ENCODE results near the gene FBXO33.

The FBXO33 gene

GRCh38 chr14:39393289-39393688 lies 38.9 kb downstream of the FBXO33 start:
- no peak overlapping the region for H3K9ac ChIP-seq (ENCODE audit: low read length)
- no peak for DNase-seq (ENCODE audit: low read depth)
- no peak overlapping the region for H3K4me3 ChIP-seq (ENCODE audit: low read length)
- H3K27me3 ChIP-seq (replicated peaks; ENCODE audit: control insufficient read depth, insufficient read depth, low read length), result no peaks in the 10 kb centered on the region
- H3K4me1 ChIP-seq (ENCODE audit: control insufficient read depth, insufficient read depth, low read length), result peaks cover 6% of the 10 kb centered on the region
- no peaks in the 10 kb centered on the region for H3K9me3 ChIP-seq (ENCODE audit: control insufficient read depth, low read length)
- H3K36me3 ChIP-seq (ENCODE audit: control insufficient read depth, insufficient read depth, low read length, severe bottlenecking), result peaks cover 29% of the 10 kb centered on the region

GRCh38 chr14:39384177-39384576 lies 48.1 kb downstream of the FBXO33 start:
- no peak overlapping the region for H3K9ac ChIP-seq (ENCODE audit: low read length)
- H3K4me3 ChIP-seq (ENCODE audit: low read length), result no peak overlapping the region
- DNase-seq (ENCODE audit: low read depth), result no peak
- H3K4me1 ChIP-seq (ENCODE audit: control insufficient read depth, insufficient read depth, low read length), result peaks cover 4% of the 10 kb centered on the region
- H3K9me3 ChIP-seq (ENCODE audit: control insufficient read depth, low read length), result no peaks in the 10 kb centered on the region
- H3K27me3 ChIP-seq (replicated peaks; ENCODE audit: control insufficient read depth, insufficient read depth, low read length), result no peaks in the 10 kb centered on the region
- peaks cover 2% of the 10 kb centered on the region for H3K36me3 ChIP-seq (ENCODE audit: control insufficient read depth, insufficient read depth, low read length, severe bottlenecking)

GRCh38 chr14:39383741-39384140 lies 48.5 kb downstream of the FBXO33 start:
- H3K4me3 ChIP-seq (ENCODE audit: low read length), result no peak overlapping the region
- peaks cover 2% of the 10 kb centered on the region for H3K36me3 ChIP-seq (ENCODE audit: control insufficient read depth, insufficient read depth, low read length, severe bottlenecking)
- no peaks in the 10 kb centered on the region for H3K27me3 ChIP-seq (replicated peaks; ENCODE audit: control insufficient read depth, insufficient read depth, low read length)
- H3K9ac ChIP-seq (ENCODE audit: low read length), result no peak overlapping the region
- no peaks in the 10 kb centered on the region for H3K9me3 ChIP-seq (ENCODE audit: control insufficient read depth, low read length)
- peaks cover 9% of the 10 kb centered on the region for H3K4me1 ChIP-seq (ENCODE audit: control insufficient read depth, insufficient read depth, low read length)
- no peak for DNase-seq (ENCODE audit: low read depth)

GRCh38 chr14:39383026-39383660 lies 49.1 kb downstream of the FBXO33 start:
- no peaks in the 10 kb centered on the region for H3K27me3 ChIP-seq (replicated peaks; ENCODE audit: control insufficient read depth, insufficient read depth, low read length)
- peaks cover 2% of the 10 kb centered on the region for H3K36me3 ChIP-seq (ENCODE audit: control insufficient read depth, insufficient read depth, low read length, severe bottlenecking)
- peaks cover 15% of the 10 kb centered on the region for H3K4me1 ChIP-seq (ENCODE audit: control insufficient read depth, insufficient read depth, low read length)
- no peak for DNase-seq (ENCODE audit: low read depth)
- no peak overlapping the region for H3K9ac ChIP-seq (ENCODE audit: low read length)
- no peaks in the 10 kb centered on the region for H3K9me3 ChIP-seq (ENCODE audit: control insufficient read depth, low read length)
- H3K4me3 ChIP-seq (ENCODE audit: low read length), result no peak overlapping the region

- H3K27me3 ChIP-seq (replicated peaks; ENCODE audit: control insufficient read depth, insufficient read depth, low read length), result no peaks in the 10 kb centered on the region
- DNase-seq (ENCODE audit: low read depth), result no peak
- H3K4me3 ChIP-seq (ENCODE audit: low read length), result no peak overlapping the region
- H3K9ac ChIP-seq (ENCODE audit: low read length), result no peak overlapping the region
- peaks cover 21% of the 10 kb centered on the region for H3K4me1 ChIP-seq (ENCODE audit: control insufficient read depth, insufficient read depth, low read length)
- H3K9me3 ChIP-seq (ENCODE audit: control insufficient read depth, low read length), result no peaks in the 10 kb centered on the region
- H3K36me3 ChIP-seq (ENCODE audit: control insufficient read depth, insufficient read depth, low read length, severe bottlenecking), result peaks cover 2% of the 10 kb centered on the region
Observed at GRCh38 chr14:39382463-39382862, 49.8 kb downstream of the FBXO33 start.

GRCh38 chr14:39381366-39381765 lies 50.9 kb downstream of the FBXO33 start:
- H3K27me3 ChIP-seq (replicated peaks; ENCODE audit: control insufficient read depth, insufficient read depth, low read length), result no peaks in the 10 kb centered on the region

GRCh38 chr14:39376667-39377403 lies 55.4 kb downstream of the FBXO33 start:
- H3K36me3 ChIP-seq (ENCODE audit: control insufficient read depth, insufficient read depth, low read length, severe bottlenecking), result no peaks in the 10 kb centered on the region
- peaks cover 56% of the 10 kb centered on the region for H3K4me1 ChIP-seq (ENCODE audit: control insufficient read depth, insufficient read depth, low read length)
- H3K27me3 ChIP-seq (replicated peaks; ENCODE audit: control insufficient read depth, insufficient read depth, low read length), result no peaks in the 10 kb centered on the region
- H3K9ac ChIP-seq (ENCODE audit: low read length), result peak overlapping the region; percentile 67
- no peaks in the 10 kb centered on the region for H3K9me3 ChIP-seq (ENCODE audit: control insufficient read depth, low read length)
- H3K4me3 ChIP-seq (ENCODE audit: low read length), result peak overlapping the region; percentile 24
- peak; percentile 69 for DNase-seq (ENCODE audit: low read depth)

More at GRCh38 chr14:39381366-39381765, 50.9 kb downstream of the FBXO33 start:
- H3K9ac ChIP-seq (ENCODE audit: low read length), result no peak overlapping the region
- no peaks in the 10 kb centered on the region for H3K9me3 ChIP-seq (ENCODE audit: control insufficient read depth, low read length)
- DNase-seq (ENCODE audit: low read depth), result no peak
- H3K4me1 ChIP-seq (ENCODE audit: control insufficient read depth, insufficient read depth, low read length), result peaks cover 32% of the 10 kb centered on the region
- H3K36me3 ChIP-seq (ENCODE audit: control insufficient read depth, insufficient read depth, low read length, severe bottlenecking), result peaks cover 2% of the 10 kb centered on the region
- H3K4me3 ChIP-seq (ENCODE audit: low read length), result no peak overlapping the region

- Histone ChIP-seq H3K9me3 (ENCODE audit: control insufficient read depth, low read length) (no peaks in the 10 kb centered on the region), H3K4me3 (ENCODE audit: low read length) (no peak overlapping the region), H3K4me1 (ENCODE audit: control insufficient read depth, insufficient read depth, low read length) (peaks cover 56% of the 10 kb centered on the region), H3K9ac (ENCODE audit: low read length) (peak overlapping the region; percentile 5), H3K27me3 (replicated peaks; ENCODE audit: control insufficient read depth, insufficient read depth, low read length) (no peaks in the 10 kb centered on the region), H3K36me3 (ENCODE audit: control insufficient read depth, insufficient read depth, low read length, severe bottlenecking) (peaks cover 11% of the 10 kb centered on the region)
- DNase-seq (ENCODE audit: low read depth), result peak; percentile 56
Observed at GRCh38 chr14:39374851-39375250, 57.4 kb downstream of the FBXO33 start.

GRCh38 chr14:39372656-39373055 lies 59.6 kb downstream of the FBXO33 start:
- no peaks in the 10 kb centered on the region for H3K9me3 ChIP-seq (ENCODE audit: control insufficient read depth, low read length)
- H3K9ac ChIP-seq (ENCODE audit: low read length), result no peak overlapping the region
- peaks cover 11% of the 10 kb centered on the region for H3K36me3 ChIP-seq (ENCODE audit: control insufficient read depth, insufficient read depth, low read length, severe bottlenecking)
- H3K27me3 ChIP-seq (replicated peaks; ENCODE audit: control insufficient read depth, insufficient read depth, low read length), result no peaks in the 10 kb centered on the region
- peak; percentile 53 for DNase-seq (ENCODE audit: low read depth)
- peaks cover 46% of the 10 kb centered on the region for H3K4me1 ChIP-seq (ENCODE audit: control insufficient read depth, insufficient read depth, low read length)
- H3K4me3 ChIP-seq (ENCODE audit: low read length), result no peak overlapping the region

GRCh38 chr14:39370415-39370814 lies 61.8 kb downstream of the FBXO33 start:
- Histone ChIP-seq H3K4me1 (ENCODE audit: control insufficient read depth, insufficient read depth, low read length) (peaks cover 27% of the 10 kb centered on the region), H3K36me3 (ENCODE audit: control insufficient read depth, insufficient read depth, low read length, severe bottlenecking) (peaks cover 11% of the 10 kb centered on the region), H3K4me3 (ENCODE audit: low read length) (no peak overlapping the region), H3K9me3 (ENCODE audit: control insufficient read depth, low read length) (no peaks in the 10 kb centered on the region), H3K27me3 (replicated peaks; ENCODE audit: control insufficient read depth, insufficient read depth, low read length) (no peaks in the 10 kb centered on the region), H3K9ac (ENCODE audit: low read length) (no peak overlapping the region)
- no peak for DNase-seq (ENCODE audit: low read depth)

- no peak overlapping the region for H3K9ac ChIP-seq (ENCODE audit: low read length)
- no peak for DNase-seq (ENCODE audit: low read depth)
- peaks cover 10% of the 10 kb centered on the region for H3K9me3 ChIP-seq (ENCODE audit: control insufficient read depth, low read length)
- peaks cover 15% of the 10 kb centered on the region for H3K4me1 ChIP-seq (ENCODE audit: control insufficient read depth, insufficient read depth, low read length)
- no peak overlapping the region for H3K4me3 ChIP-seq (ENCODE audit: low read length)
- no peaks in the 10 kb centered on the region for H3K27me3 ChIP-seq (replicated peaks; ENCODE audit: control insufficient read depth, insufficient read depth, low read length)
- peaks cover 11% of the 10 kb centered on the region for H3K36me3 ChIP-seq (ENCODE audit: control insufficient read depth, insufficient read depth, low read length, severe bottlenecking)
Observed at GRCh38 chr14:39369029-39369428, 63.2 kb downstream of the FBXO33 start.
